WTC11 (cell line): ENCODE measurements around the gene IRF2BP1. TPM values are rescaled to one million over a fixed set of nuclear protein-coding genes. Genes with fewer than 3 reads are reported as not detected.
A peak's percentile ranks its signal among the peaks of the same experiment; 100 is the strongest.

Experiments used
- ATAC-seq: fragments of 200-7000 bp; cut with Tn5 transposase; 2 replicates; pipeline ENCODE4 v1.10.0; 2021; ENCODE audit warnings: mild to moderate bottlenecking, moderate library complexity
- CTCF ChIA-PET: fragments of 300-600 bp; sonication (Branson Sonifier 250); formaldehyde crosslinking; loops from one replicate; lab custom pipeline; 2021; ENCODE audit warnings: antibody characterized with exemption; lab: Charles Lee
- POLR2A ChIA-PET: fragments of 350-600 bp; sonication (Branson Sonifier 250); formaldehyde crosslinking; loops from one replicate; lab custom pipeline; 2021; ENCODE audit warnings: antibody characterized with exemption; lab: Charles Lee
- DNase-seq: peaks from one replicate; pipeline ENCODE4 v3.0.0; 2021; ENCODE audit warnings: low spot score
- H3K27ac Mint-ChIP-seq: 2 replicates; pipeline ENCODE4 v1.8.0; 2021; ENCODE audit warnings: mixed read lengths
- H3K27me3 Mint-ChIP-seq: 2 replicates; pipeline ENCODE4 v1.8.0; 2021; ENCODE audit warnings: low read depth, mild to moderate bottlenecking, moderate library complexity, mixed read lengths
- H3K36me3 Mint-ChIP-seq: 2 replicates; pipeline ENCODE4 v1.8.0; 2021; ENCODE audit warnings: mixed read lengths
- H3K4me1 Mint-ChIP-seq: 2 replicates; pipeline ENCODE4 v1.8.0; 2022; ENCODE audit warnings: mixed read lengths
- H3K4me3 Mint-ChIP-seq: 2 replicates; pipeline ENCODE4 v1.8.0; 2021; ENCODE audit warnings: mild to moderate bottlenecking, moderate library complexity, mixed read lengths
- H3K9me3 Mint-ChIP-seq: 2 replicates; pipeline ENCODE4 v1.8.0; 2021; ENCODE audit warnings: mixed read lengths
- CREB1 ChIP-seq: sonication (generic); formaldehyde crosslinking; IDR thresholded peaks from 2 replicates; pipeline ENCODE4 v1.8.0; 2023; ENCODE audit warnings: mild to moderate bottlenecking, missing genetic modification reagents
- GTF2I ChIP-seq: fragments of 250-450 bp; sonication (Bioruptor Pico); conservative IDR thresholded peaks from 2 replicates; pipeline ENCODE4 v1.4.0; 2021; ENCODE audit warnings: mild to moderate bottlenecking
- IRF1 ChIP-seq: sonication (generic); formaldehyde crosslinking; IDR thresholded peaks from 2 replicates; pipeline ENCODE4 v1.8.0; 2023; ENCODE audit warnings: missing genetic modification reagents
- JUN ChIP-seq: sonication (generic); formaldehyde crosslinking; IDR thresholded peaks from 2 replicates; pipeline ENCODE4 v1.8.0; 2023; ENCODE audit warnings: mild to moderate bottlenecking, missing genetic modification reagents
- NFE2L1 ChIP-seq: sonication (generic); formaldehyde crosslinking; IDR thresholded peaks from 2 replicates; pipeline ENCODE4 v1.8.1; 2023; ENCODE audit warnings: missing genetic modification reagents
- NR1H2 ChIP-seq: sonication (generic); formaldehyde crosslinking; IDR thresholded peaks from 2 replicates; pipeline ENCODE4 v1.9.0; 2021; ENCODE audit warnings: mild to moderate bottlenecking, moderate library complexity, missing genetic modification reagents
- OVOL2 ChIP-seq: fragments of 250-450 bp; sonication (Bioruptor Pico); IDR thresholded peaks from 2 replicates; pipeline ENCODE4 v1.9.0; 2021; ENCODE audit warnings: mild to moderate bottlenecking, borderline replicate concordance
- PREB ChIP-seq: sonication (generic); formaldehyde crosslinking; IDR thresholded peaks from 2 replicates; pipeline ENCODE4 v1.8.1; 2022; ENCODE audit warnings: mild to moderate bottlenecking, missing genetic modification reagents, moderate library complexity, borderline replicate concordance
- RELA ChIP-seq: sonication (generic); formaldehyde crosslinking; IDR thresholded peaks from 2 replicates; pipeline ENCODE4 v1.8.1; 2022; ENCODE audit warnings: missing genetic modification reagents, mild to moderate bottlenecking, borderline replicate concordance
- TCF7 ChIP-seq: sonication (generic); formaldehyde crosslinking; IDR thresholded peaks from 2 replicates; pipeline ENCODE4 v1.8.0; 2022; ENCODE audit warnings: mild to moderate bottlenecking, low read depth, missing genetic modification reagents, moderate library complexity
- USF1 ChIP-seq: sonication (generic); formaldehyde crosslinking; IDR thresholded peaks from 2 replicates; pipeline ENCODE4 v1.8.0; 2022; ENCODE audit warnings: mild to moderate bottlenecking, missing genetic modification reagents
- ZBTB21 ChIP-seq: sonication (generic); formaldehyde crosslinking; IDR thresholded peaks from 2 replicates; pipeline ENCODE4 v1.8.1; 2023; ENCODE audit warnings: mild to moderate bottlenecking, missing genetic modification reagents, borderline replicate concordance
- ZMAT4 ChIP-seq: fragments of 250-450 bp; sonication (Bioruptor Pico); IDR thresholded peaks from 2 replicates; pipeline ENCODE4 v1.9.0; 2021; ENCODE audit warnings: mild to moderate bottlenecking
- ZNF121 ChIP-seq: sonication (generic); formaldehyde crosslinking; IDR thresholded peaks from 2 replicates; pipeline ENCODE4 v1.8.0; 2023; ENCODE audit warnings: missing genetic modification reagents
- total RNA-seq: library from RNA; stranded (reverse); gene quantifications from 3 replicates; pipeline ENCODE4 v1.2.3, GENCODE V29; 2021
- TF ChIP-seq, protein P1 (sequence below): sonication (generic); formaldehyde crosslinking; IDR thresholded peaks from 2 replicates; pipeline ENCODE4 v1.8.1; 2023; ENCODE audit warnings: mild to moderate bottlenecking, missing genetic modification reagents
- TF ChIP-seq, protein P2 (sequence below): sonication (generic); formaldehyde crosslinking; IDR thresholded peaks from 2 replicates; pipeline ENCODE4 v1.8.1; 2023; ENCODE audit warnings: mild to moderate bottlenecking, moderate library complexity, missing genetic modification reagents
- TF ChIP-seq, protein P3 (sequence below): sonication (generic); formaldehyde crosslinking; IDR thresholded peaks from 2 replicates; pipeline ENCODE4 v1.8.1; 2022; ENCODE audit warnings: low read depth, mild to moderate bottlenecking, moderate library complexity, missing genetic modification reagents, borderline replicate concordance
- TF ChIP-seq, protein P4 (sequence below): sonication (generic); formaldehyde crosslinking; IDR thresholded peaks from 2 replicates; pipeline ENCODE4 v1.8.1; 2022; ENCODE audit warnings: low read depth, missing genetic modification reagents, borderline replicate concordance
- TF ChIP-seq, protein P5 (sequence below): fragments of 250-450 bp; sonication (Bioruptor Pico); IDR thresholded peaks from 2 replicates; pipeline ENCODE4 v1.8.0; 2021; ENCODE audit warnings: mild to moderate bottlenecking

IRF2BP1 gene
- total RNA-seq, 1 experiment from 2014 or later, result 30.3 TPM

GRCh38 chr19:45908956-45909355, 23.0 kb upstream of the IRF2BP1 start:
- Mint-ChIP-seq H3K9me3 (no peaks in the 10 kb centered on the region), H3K36me3 (no peaks in the 10 kb centered on the region), H3K4me1 (no peaks in the 10 kb centered on the region), H3K27me3 (peaks cover 7% of the 10 kb centered on the region), H3K27ac (peak overlapping the region; percentile 48; the same call in 1 of the 2 replicates), H3K4me3 (no peak overlapping the region)
- POLR2A ChIA-PET, result no interaction called here
- DNase-seq (no peak), ATAC-seq (no peak)
- CTCF ChIA-PET, result interaction anchor here (0.8 to 2.2 kb wide), 6 partner anchors 28 to 170 kb away, joined by 3 to 8 read pairs (median 4); no protein-coding TSS in a partner anchor
- no peak for TF ChIP-seq ZBTB21 (CRISPR knock-in tag)
- TF ChIP-seq, protein P1, sequence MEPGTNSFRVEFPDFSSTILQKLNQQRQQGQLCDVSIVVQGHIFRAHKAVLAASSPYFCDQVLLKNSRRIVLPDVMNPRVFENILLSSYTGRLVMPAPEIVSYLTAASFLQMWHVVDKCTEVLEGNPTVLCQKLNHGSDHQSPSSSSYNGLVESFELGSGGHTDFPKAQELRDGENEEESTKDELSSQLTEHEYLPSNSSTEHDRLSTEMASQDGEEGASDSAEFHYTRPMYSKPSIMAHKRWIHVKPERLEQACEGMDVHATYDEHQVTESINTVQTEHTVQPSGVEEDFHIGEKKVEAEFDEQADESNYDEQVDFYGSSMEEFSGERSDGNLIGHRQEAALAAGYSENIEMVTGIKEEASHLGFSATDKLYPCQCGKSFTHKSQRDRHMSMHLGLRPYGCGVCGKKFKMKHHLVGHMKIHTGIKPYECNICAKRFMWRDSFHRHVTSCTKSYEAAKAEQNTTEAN (CRISPR knock-in tag), result no peak
- TF ChIP-seq, protein P2, sequence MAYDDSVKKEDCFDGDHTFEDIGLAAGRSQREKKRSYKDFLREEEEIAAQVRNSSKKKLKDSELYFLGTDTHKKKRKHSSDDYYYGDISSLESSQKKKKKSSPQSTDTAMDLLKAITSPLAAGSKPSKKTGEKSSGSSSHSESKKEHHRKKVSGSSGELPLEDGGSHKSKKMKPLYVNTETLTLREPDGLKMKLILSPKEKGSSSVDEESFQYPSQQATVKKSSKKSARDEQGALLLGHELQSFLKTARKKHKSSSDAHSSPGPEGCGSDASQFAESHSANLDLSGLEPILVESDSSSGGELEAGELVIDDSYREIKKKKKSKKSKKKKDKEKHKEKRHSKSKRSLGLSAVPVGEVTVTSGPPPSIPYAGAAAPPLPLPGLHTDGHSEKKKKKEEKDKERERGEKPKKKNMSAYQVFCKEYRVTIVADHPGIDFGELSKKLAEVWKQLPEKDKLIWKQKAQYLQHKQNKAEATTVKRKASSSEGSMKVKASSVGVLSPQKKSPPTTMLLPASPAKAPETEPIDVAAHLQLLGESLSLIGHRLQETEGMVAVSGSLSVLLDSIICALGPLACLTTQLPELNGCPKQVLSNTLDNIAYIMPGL, result no peak
- no peak for TF ChIP-seq USF1 (CRISPR knock-in tag)
- no peak for TF ChIP-seq ZNF121
- TF ChIP-seq IRF1, result no peak
- TF ChIP-seq NFE2L1 (CRISPR knock-in tag), result no peak

GRCh38 chr19:45906221-45906620, 20.3 kb upstream of the IRF2BP1 start:
- TF ChIP-seq RELA (CRISPR knock-in tag), result no peak
- no peak for TF ChIP-seq ZNF121
- TF ChIP-seq IRF1, result no peak
- TF ChIP-seq, protein P3, sequence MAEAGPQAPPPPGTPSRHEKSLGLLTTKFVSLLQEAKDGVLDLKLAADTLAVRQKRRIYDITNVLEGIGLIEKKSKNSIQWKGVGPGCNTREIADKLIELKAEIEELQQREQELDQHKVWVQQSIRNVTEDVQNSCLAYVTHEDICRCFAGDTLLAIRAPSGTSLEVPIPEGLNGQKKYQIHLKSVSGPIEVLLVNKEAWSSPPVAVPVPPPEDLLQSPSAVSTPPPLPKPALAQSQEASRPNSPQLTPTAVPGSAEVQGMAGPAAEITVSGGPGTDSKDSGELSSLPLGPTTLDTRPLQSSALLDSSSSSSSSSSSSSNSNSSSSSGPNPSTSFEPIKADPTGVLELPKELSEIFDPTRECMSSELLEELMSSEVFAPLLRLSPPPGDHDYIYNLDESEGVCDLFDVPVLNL (CRISPR knock-in tag), result no peak
- no peak for DNase-seq
- ATAC-seq, result no peak
- Mint-ChIP-seq H3K36me3 (no peaks in the 10 kb centered on the region), H3K27me3 (peaks cover 14% of the 10 kb centered on the region), H3K4me3 (no peak overlapping the region), H3K27ac (no peak overlapping the region), H3K4me1 (peaks cover 6% of the 10 kb centered on the region; the same call in 1 of the 2 replicates), H3K9me3 (no peaks in the 10 kb centered on the region)
- CTCF ChIA-PET, result interaction anchor here (0.6 kb wide), 1 partner anchor 47 kb away, joined by 3 read pairs; no protein-coding TSS in a partner anchor
- POLR2A ChIA-PET, result no interaction called here

- no peak for ATAC-seq
- H3K27me3 Mint-ChIP-seq, result peaks cover 27% of the 10 kb centered on the region
- no peak overlapping the region for H3K4me3 Mint-ChIP-seq
- ChIA-PET CTCF (interaction anchor here (1.1 kb wide), 1 partner anchor 23 kb away, joined by 5 read pairs; no protein-coding TSS in a partner anchor), POLR2A (no interaction called here)
- no peak for DNase-seq
- H3K4me1 Mint-ChIP-seq, result peaks cover 12% of the 10 kb centered on the region
- no peaks in the 10 kb centered on the region for H3K9me3 Mint-ChIP-seq
- no peak overlapping the region for H3K27ac Mint-ChIP-seq
- H3K36me3 Mint-ChIP-seq, result peaks cover 8% of the 10 kb centered on the region
- TF ChIP-seq, protein P4, sequence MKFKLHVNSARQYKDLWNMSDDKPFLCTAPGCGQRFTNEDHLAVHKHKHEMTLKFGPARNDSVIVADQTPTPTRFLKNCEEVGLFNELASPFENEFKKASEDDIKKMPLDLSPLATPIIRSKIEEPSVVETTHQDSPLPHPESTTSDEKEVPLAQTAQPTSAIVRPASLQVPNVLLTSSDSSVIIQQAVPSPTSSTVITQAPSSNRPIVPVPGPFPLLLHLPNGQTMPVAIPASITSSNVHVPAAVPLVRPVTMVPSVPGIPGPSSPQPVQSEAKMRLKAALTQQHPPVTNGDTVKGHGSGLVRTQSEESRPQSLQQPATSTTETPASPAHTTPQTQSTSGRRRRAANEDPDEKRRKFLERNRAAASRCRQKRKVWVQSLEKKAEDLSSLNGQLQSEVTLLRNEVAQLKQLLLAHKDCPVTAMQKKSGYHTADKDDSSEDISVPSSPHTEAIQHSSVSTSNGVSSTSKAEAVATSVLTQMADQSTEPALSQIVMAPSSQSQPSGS (CRISPR knock-in tag), result no peak
- TF ChIP-seq OVOL2 (no peak), ZMAT4 (CRISPR knock-in tag) (no peak), CREB1 (no peak), JUN (no peak), IRF1 (no peak), PREB (CRISPR knock-in tag) (no peak), NR1H2 (CRISPR knock-in tag) (no peak), TCF7 (no peak), GTF2I (CRISPR knock-in tag) (no peak)
- TF ChIP-seq, protein P5, sequence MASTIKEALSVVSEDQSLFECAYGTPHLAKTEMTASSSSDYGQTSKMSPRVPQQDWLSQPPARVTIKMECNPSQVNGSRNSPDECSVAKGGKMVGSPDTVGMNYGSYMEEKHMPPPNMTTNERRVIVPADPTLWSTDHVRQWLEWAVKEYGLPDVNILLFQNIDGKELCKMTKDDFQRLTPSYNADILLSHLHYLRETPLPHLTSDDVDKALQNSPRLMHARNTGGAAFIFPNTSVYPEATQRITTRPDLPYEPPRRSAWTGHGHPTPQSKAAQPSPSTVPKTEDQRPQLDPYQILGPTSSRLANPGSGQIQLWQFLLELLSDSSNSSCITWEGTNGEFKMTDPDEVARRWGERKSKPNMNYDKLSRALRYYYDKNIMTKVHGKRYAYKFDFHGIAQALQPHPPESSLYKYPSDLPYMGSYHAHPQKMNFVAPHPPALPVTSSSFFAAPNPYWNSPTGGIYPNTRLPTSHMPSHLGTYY (CRISPR knock-in tag), result no peak
These were observed 19.1 kb upstream of the IRF2BP1 start for GRCh38 chr19:45905011-45905410.
